DOHH2 (cell line): ENCODE results near the gene GP1BB.

Source experiments
- H3F3A ChIP-seq: fragments of 200-600 bp; sonication (generic), shearing (Covaris generic); 2 replicates; pipeline ENCODE4 v1.6.0; 2016; ENCODE audit warnings: antibody characterized with exemption, mild to moderate bottlenecking; ENCODE audit not compliant: control insufficient read depth, insufficient read depth
- H3K27ac ChIP-seq: fragments of 200-600 bp; sonication (generic); 2 replicates; pipeline ENCODE4 v1.5.1; 2014; ENCODE audit warnings: low read depth, mild to moderate bottlenecking, low read length, moderate library complexity
- H3K27me3 ChIP-seq: fragments of 200-600 bp; sonication (generic); 2 replicates; pipeline ENCODE4 v1.6.1; 2014; ENCODE audit warnings: mild to moderate bottlenecking, low read length, mixed read lengths; ENCODE audit not compliant: control insufficient read depth
- H3K36me3 ChIP-seq: fragments of 200-600 bp; sonication (generic); 2 replicates; pipeline ENCODE4 v1.6.1; 2014; ENCODE audit warnings: mild to moderate bottlenecking, low read length, moderate library complexity, mixed read lengths; ENCODE audit not compliant: control insufficient read depth
- H3K4me1 ChIP-seq: fragments of 200-600 bp; sonication (generic); 2 replicates; pipeline ENCODE4 v1.6.1; 2014; ENCODE audit warnings: mild to moderate bottlenecking, low read length, mixed read lengths; ENCODE audit not compliant: control insufficient read depth
- H3K4me2 ChIP-seq: fragments of 200-600 bp; sonication (generic); 2 replicates; pipeline ENCODE4 v1.6.0; 2014; ENCODE audit warnings: mild to moderate bottlenecking, low read length, moderate library complexity
- H3K4me3 ChIP-seq: fragments of 200-600 bp; sonication (generic); 2 replicates; pipeline ENCODE4 v1.5.1; 2014; ENCODE audit warnings: mild to moderate bottlenecking, low read length, mixed read lengths
- H3K79me2 ChIP-seq: fragments of 200-600 bp; sonication (generic); 2 replicates; pipeline ENCODE4 v1.6.1; 2014; ENCODE audit warnings: mild to moderate bottlenecking, low read length, mixed read lengths; ENCODE audit not compliant: control insufficient read depth
- H3K9me2 ChIP-seq: fragments of 200-600 bp; sonication (generic); replicated peaks from 2 replicates; pipeline ENCODE4 v1.6.1; 2014; ENCODE audit warnings: mild to moderate bottlenecking, low read length, mixed read lengths; ENCODE audit not compliant: control insufficient read depth
- H3K9me3 ChIP-seq: fragments of 200-600 bp; sonication (generic); 2 replicates; pipeline ENCODE4 v1.6.1; 2014; ENCODE audit warnings: antibody characterized with exemption, low read length, mixed read lengths; ENCODE audit not compliant: control insufficient read depth, insufficient read depth
- H4K20me1 ChIP-seq: fragments of 200-600 bp; sonication (generic); 2 replicates; pipeline ENCODE4 v1.6.0; 2014; ENCODE audit warnings: low read depth, mild to moderate bottlenecking, antibody characterized with exemption, low read length, moderate library complexity; ENCODE audit not compliant: control insufficient read depth, insufficient read depth
- EZH2phosphoT487 ChIP-seq: fragments of 200-600 bp; sonication (generic); IDR thresholded peaks from 2 replicates; pipeline ENCODE4 v1.6.1; 2017; ENCODE audit warnings: borderline replicate concordance, mild to moderate bottlenecking, antibody characterized with exemption, low read length, moderate library complexity, mixed read lengths
- TF ChIP-seq, protein P1 (sequence below): fragments of 200-600 bp; sonication (generic); IDR thresholded peaks from one replicate; pipeline ENCODE4 v1.5.1; 2014; ENCODE audit warnings: antibody characterized with exemption, mild to moderate bottlenecking, low read depth, low read length; ENCODE audit not compliant: poor library complexity, severe bottlenecking

Gene GP1BB

GRCh38 chr22:19760951-19761724 is 37.8 kb downstream of the GP1BB start:
- no peak overlapping the region for H3K4me3 ChIP-seq
- H3K4me1 ChIP-seq: peaks cover 19% of the 10 kb centered on the region
- no peaks in the 10 kb centered on the region for H4K20me1 ChIP-seq
- no peak overlapping the region for H3K27ac ChIP-seq
- no peak overlapping the region for H3K4me2 ChIP-seq
- H3K27me3 ChIP-seq: peaks cover 80% of the 10 kb centered on the region
- H3K36me3 ChIP-seq: no peaks in the 10 kb centered on the region
- H3F3A ChIP-seq: peaks cover 4% of the 10 kb centered on the region; the same call in 1 of the 2 replicates
- H3K9me3 ChIP-seq: no peaks in the 10 kb centered on the region
- H3K9me2 ChIP-seq: no peaks in the 10 kb centered on the region
- no peak for TF ChIP-seq EZH2phosphoT487
- TF ChIP-seq, protein P1, sequence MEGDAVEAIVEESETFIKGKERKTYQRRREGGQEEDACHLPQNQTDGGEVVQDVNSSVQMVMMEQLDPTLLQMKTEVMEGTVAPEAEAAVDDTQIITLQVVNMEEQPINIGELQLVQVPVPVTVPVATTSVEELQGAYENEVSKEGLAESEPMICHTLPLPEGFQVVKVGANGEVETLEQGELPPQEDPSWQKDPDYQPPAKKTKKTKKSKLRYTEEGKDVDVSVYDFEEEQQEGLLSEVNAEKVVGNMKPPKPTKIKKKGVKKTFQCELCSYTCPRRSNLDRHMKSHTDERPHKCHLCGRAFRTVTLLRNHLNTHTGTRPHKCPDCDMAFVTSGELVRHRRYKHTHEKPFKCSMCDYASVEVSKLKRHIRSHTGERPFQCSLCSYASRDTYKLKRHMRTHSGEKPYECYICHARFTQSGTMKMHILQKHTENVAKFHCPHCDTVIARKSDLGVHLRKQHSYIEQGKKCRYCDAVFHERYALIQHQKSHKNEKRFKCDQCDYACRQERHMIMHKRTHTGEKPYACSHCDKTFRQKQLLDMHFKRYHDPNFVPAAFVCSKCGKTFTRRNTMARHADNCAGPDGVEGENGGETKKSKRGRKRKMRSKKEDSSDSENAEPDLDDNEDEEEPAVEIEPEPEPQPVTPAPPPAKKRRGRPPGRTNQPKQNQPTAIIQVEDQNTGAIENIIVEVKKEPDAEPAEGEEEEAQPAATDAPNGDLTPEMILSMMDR: no peak
- H3K79me2 ChIP-seq: no peaks in the 10 kb centered on the region

DNA sequence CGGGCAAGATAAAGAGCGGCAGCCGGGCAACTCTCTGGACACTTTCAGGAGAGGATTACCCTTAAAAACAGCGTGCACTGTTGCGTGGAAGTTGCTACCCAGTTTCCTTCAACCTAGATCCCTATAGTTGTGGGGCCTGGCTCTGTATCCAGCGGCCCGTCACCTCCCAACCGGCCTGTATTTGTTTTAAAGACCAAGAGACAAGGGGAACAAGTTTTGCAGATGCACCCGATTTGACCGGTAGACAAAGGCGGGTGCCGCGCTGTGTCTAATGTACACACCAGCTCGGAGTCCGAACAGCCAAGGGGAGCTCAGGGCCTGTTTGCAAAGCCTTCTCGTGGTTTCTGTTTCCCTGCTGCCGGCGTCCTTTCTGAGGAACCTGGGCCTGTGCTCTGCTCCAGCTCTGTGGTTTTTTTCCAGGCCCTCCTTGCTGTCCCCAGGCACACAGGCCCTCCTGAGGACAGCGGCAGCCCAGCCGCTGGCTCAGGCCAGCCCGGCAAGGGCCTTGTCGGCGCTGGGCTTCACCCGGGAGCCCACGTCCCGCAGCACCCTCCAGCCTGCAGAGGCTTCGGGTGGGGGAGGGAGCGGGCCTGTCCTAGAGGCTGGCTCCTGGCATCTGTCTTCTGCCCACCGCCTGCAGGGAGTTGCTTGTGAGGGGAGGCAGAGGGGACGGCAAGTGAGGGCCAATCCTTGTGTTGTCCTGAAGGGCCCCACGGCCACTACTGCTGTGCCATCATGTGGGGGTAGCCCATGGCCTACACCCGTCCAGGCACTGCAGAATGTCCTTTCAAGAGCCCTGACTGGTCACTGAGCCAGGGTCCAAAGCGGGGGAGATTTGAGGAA is 38.6 kb downstream of the GP1BB start:
- no peak for TF ChIP-seq EZH2phosphoT487
- TF ChIP-seq, protein P1: no peak
- H3K27ac ChIP-seq: no peak overlapping the region
- H3K9me2 ChIP-seq: no peaks in the 10 kb centered on the region

GRCh38 chr22:19762568-19763457 is 39.5 kb downstream of the GP1BB start:
- Histone ChIP-seq H3K4me3 (no peak overlapping the region), H4K20me1 (no peaks in the 10 kb centered on the region), H3K9me3 (no peaks in the 10 kb centered on the region), H3K4me1 (peaks cover 8% of the 10 kb centered on the region), H3K79me2 (no peaks in the 10 kb centered on the region), H3K4me2 (no peak overlapping the region), H3K9me2 (no peaks in the 10 kb centered on the region), H3K36me3 (no peaks in the 10 kb centered on the region), H3K27me3 (peaks cover 81% of the 10 kb centered on the region), H3K27ac (no peak overlapping the region), H3F3A (peaks cover 4% of the 10 kb centered on the region; the same call in 1 of the 2 replicates)
- TF ChIP-seq, protein P1: no peak
- no peak for TF ChIP-seq EZH2phosphoT487

More for the DNA sequence above, 38.6 kb downstream of the GP1BB start:
- no peaks in the 10 kb centered on the region for H4K20me1 ChIP-seq
- H3K4me3 ChIP-seq: no peak overlapping the region
- H3K36me3 ChIP-seq: no peaks in the 10 kb centered on the region
- H3K4me1 ChIP-seq: peaks cover 14% of the 10 kb centered on the region
- H3F3A ChIP-seq: peaks cover 4% of the 10 kb centered on the region; the same call in 1 of the 2 replicates
- H3K27me3 ChIP-seq: peaks cover 81% of the 10 kb centered on the region
- H3K79me2 ChIP-seq: no peaks in the 10 kb centered on the region
- H3K9me3 ChIP-seq: no peaks in the 10 kb centered on the region
- no peak overlapping the region for H3K4me2 ChIP-seq
